GM21381 (cell line): ENCODE measurements around the gene PCYT2.

Source experiments
- ATAC-seq: cut with Tn5 transposase; IDR thresholded peaks from one replicate; pipeline ENCODE4 v1.9.1; 2021; ENCODE audit warnings: mild to moderate bottlenecking, moderate library complexity; ENCODE audit not compliant: unreplicated experiment

The PCYT2 gene

GRCh38 chr17:81944858-81945257 lies 33.7 kb upstream of the PCYT2 start:
- ATAC-seq: no peak

GRCh38 chr17:81942167-81942553 lies 31.0 kb upstream of the PCYT2 start:
- no peak for ATAC-seq

- ATAC-seq: no peak
These were observed 30.4 kb upstream of the PCYT2 start for GRCh38 chr17:81941484-81942166.

DNA sequence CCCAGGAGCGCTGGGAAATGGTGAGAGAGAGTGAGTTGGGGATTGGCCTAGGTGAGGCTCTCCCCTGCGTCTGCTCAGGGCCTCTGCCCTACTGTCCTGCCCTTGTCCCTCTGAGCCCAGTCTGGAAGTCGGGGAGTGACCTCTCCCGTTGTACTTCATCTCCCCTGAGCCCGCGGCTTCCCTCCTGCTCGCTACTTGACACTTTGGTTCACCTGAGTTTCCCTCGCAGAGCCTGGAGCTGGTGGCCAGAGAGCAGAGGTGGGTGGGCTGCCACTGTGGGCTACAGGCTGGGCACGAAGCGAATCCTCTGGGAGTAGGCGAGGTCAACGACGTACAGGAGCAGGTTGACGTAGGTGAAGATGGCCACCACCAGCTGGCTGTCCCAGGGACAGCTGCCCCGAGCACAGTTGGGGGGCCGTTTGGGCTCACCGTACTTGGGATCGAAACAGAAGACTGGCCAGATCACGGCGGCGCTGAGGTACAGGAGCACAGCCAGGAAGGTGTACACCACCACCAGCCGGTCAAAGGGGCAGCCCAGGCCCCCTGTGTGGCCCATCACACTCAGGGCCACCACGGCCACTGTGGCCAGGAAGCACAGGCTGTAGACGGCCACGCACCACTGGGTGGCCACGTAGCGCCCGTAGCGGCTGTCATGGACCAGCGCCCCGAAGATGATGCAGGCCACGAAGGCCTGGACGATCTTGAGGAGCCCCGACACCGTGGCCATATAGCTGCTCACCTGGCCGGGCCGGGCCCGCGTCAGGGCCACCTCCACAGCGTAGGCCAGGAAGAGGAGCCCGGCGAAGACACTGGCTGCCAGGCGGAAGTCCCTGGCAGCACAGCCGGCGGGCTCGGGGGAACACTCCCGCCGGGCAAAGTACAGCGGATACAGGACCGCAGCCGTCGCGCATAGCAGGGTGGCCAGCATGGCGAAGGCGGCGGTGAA lies 29.6 kb upstream of the PCYT2 start:
- ATAC-seq: no peak

DNA sequence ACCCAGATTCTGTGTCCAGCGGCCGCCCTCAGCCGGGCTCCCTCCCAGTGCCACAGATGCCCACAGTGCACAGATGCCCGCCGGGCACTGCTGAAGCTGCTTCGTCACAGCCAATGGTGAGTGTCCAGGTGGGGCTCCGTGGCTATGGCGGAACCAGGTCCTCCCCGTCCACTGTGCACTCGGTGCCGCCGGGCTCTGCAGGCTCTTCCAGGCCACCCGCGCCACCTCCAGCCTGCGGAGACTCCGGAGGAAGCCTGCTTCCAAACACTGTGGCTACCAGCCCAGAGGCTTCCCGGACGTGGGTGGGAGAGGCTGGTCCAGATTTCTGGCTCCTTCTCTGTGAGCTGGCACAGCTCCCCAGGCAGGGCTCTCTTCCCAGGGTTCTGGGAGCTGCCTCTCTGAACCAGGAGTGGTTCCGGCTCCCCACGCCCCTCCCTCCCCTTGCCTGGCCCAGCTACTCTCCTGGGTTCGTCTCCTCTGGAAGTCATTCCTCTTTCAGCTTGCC lies 28.7 kb upstream of the PCYT2 start:
- ATAC-seq: no peak

GRCh38 chr17:81939218-81939617 lies 28.0 kb upstream of the PCYT2 start:
- ATAC-seq: no peak

GRCh38 chr17:81935709-81936084 lies 24.5 kb upstream of the PCYT2 start:
- ATAC-seq: no peak

GRCh38 chr17:81934850-81935708 lies 23.9 kb upstream of the PCYT2 start:
- no peak for ATAC-seq

DNA sequence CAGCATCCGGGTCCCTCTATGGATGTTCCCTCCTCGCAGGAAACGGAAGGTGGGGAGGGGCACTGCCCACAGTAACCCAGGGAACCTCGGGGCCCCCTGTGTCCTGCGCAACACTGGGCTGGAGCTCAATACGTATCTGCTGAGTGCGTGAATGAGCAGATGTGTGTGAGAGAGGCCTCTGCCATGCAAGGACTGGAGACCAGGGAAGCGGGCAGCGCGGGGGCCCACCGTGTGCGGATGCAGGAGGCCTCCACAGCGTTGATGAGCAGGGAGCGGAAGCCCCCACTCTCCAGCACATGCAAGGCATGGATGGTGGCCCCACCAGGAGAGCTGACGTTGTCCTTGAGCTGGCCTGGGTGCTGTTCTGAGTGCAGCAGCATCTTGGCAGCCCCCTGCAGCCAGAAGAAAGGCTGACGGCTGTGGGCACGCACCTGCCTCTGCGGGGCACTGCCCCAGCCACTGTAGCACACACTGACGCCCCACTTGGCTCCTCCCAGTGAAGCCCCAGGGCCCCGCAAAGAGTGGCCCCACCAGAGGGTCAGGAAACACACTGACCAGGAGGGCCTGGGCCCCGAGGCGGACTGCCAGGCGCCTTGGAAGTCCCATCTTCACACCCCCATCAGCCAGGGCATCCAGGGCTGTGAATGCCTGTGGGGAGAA lies 23.0 kb upstream of the PCYT2 start:
- no peak for ATAC-seq

DNA sequence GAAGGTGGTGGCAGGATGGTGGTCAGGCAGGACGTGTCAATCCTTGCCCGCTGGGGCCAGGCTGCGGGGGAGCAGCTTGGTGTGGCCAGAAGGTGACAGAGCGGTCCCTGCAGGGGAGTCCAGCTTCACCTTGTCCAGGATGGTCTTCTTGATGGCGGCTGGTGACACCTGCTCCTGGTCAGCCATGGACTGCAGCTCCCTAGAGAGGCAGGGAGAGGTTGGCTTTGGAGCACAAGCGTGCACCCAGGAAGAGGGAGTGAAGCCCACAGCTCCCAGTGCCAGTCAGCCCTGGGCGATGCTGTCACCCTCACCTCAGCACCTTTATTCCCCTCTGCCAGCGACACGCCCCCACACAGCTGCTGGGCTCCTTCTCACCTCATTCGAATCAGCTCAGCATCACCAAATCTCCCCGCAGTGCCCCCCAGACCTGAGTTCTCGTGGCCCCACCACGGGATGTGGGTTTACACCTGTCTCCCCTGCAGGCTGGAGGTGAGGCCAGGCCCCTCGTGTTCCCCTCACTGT lies 22.0 kb upstream of the PCYT2 start:
- no peak for ATAC-seq

GRCh38 chr17:81932333-81932983 lies 21.3 kb upstream of the PCYT2 start:
- no peak for ATAC-seq

DNA sequence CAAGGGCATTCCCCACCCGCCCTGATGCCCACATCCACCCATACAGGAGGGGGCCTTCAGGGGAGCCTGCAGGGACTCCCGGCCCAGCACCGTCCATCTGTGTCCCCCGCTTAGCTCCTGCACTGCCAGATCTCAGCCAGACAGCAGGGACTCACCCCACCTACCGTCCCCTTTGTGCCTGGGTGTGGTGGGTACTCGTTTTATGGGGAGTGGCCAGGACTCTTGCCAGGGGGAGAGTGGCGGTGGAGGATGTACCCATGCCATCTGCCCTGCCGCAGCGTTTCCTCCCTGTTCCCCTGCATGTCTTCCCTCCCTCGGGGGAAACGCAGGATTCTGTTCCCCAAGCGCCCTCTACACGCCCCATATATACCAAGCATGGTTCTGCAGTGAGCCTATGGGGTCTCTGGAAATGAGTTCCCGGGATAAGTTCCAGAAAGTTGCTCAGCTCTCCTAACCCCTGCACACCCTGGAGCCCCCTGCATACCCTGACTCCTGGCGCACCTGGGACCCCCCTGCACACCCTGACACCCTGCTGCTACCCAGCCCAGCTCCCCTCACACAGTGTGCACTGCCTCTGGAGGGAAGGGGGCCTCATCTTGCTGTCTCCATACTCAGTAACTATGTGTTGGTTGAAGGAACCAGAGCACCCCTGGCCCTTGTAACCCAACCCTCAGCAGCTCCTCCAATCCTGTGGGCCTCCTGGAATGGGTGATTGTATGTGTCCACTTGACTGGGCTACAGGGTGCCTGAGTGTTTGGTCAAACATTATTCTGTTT lies 20.5 kb upstream of the PCYT2 start:
- ATAC-seq: no peak

- no peak for ATAC-seq
These were observed 20.0 kb upstream of the PCYT2 start for GRCh38 chr17:81931189-81931556.

GRCh38 chr17:81930142-81931125 lies 19.2 kb upstream of the PCYT2 start:
- ATAC-seq: no peak

GRCh38 chr17:81929253-81930141 lies 18.3 kb upstream of the PCYT2 start:
- no peak for ATAC-seq

DNA sequence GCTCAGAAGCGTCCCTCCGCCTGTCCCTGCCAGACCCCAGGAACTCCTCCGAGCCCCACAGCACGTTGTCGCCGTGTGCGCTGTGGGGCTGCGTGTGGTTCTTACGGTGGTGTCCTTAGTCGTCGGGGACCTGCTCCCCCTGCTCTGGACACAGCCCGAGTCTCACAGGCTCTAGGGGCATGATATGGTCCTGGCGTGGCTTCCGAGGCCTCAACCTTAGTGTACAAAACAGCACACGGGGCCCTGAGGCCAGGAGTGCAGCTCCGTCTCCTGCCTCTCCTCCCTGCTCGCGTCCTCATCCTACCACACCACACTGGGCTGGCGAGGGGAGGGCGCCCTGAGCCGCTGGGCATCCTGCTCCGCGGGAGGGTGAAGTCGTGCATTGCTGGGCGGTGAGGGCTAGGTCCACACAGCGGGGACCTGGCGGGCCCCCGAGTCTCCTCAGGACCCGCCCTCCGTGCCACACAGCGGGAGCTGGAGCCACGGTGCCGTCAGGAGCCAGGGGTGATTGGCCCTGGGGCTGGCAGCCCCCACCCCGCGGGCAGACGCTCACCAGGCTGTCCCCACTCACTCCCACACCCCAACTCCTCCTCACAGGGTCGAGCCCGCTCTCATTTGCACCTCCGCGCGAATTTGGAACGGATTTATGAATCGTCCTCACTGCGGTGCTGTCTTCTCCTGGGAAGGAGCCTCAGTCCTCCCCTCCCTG lies 17.5 kb upstream of the PCYT2 start:
- ATAC-seq: no peak
